HUES48 (cell line): ENCODE results near the gene GNAS.
A peak's percentile ranks its signal among the peaks of the same experiment; 100 is the strongest.

Experiments used
- H3K27ac ChIP-seq: one replicate; pipeline ENCODE4 v1.7.0; 2013; ENCODE audit warnings: low read depth, low read length, inconsistent platforms
- H3K27me3 ChIP-seq: 2 replicates; pipeline ENCODE4 v1.6.1; 2013; ENCODE audit warnings: mild to moderate bottlenecking, low read length; ENCODE audit not compliant: control insufficient read depth, insufficient read depth
- H3K36me3 ChIP-seq: 2 replicates; pipeline ENCODE4 v1.6.1; 2013; ENCODE audit warnings: low read length; ENCODE audit not compliant: control insufficient read depth, insufficient read depth
- H3K4me1 ChIP-seq: 2 replicates; pipeline ENCODE4 v1.6.1; 2013; ENCODE audit warnings: mild to moderate bottlenecking, low read length; ENCODE audit not compliant: control insufficient read depth, insufficient read depth
- H3K4me3 ChIP-seq: 2 replicates; pipeline ENCODE4 v1.5.1; 2013; ENCODE audit warnings: mild to moderate bottlenecking, low read depth, low read length
- H3K9ac ChIP-seq: 2 replicates; pipeline ENCODE4 v1.6.1; 2013; ENCODE audit warnings: mild to moderate bottlenecking, low read depth, low read length, moderate library complexity
- H3K9me3 ChIP-seq: 2 replicates; pipeline ENCODE4 v1.6.1; 2013; ENCODE audit warnings: low read length; ENCODE audit not compliant: control insufficient read depth, insufficient read depth

GNAS gene

GRCh38 chr20:58871533-58872102, 19.1 kb downstream of the GNAS start:
- no peak overlapping the region for H3K9ac ChIP-seq
- no peaks in the 10 kb centered on the region for H3K9me3 ChIP-seq
- peaks cover 18% of the 10 kb centered on the region for H3K4me1 ChIP-seq
- H3K36me3 ChIP-seq = peaks cover 8% of the 10 kb centered on the region; the same call in 1 of the 2 replicates
- H3K4me3 ChIP-seq = no peak overlapping the region
- no peaks in the 10 kb centered on the region for H3K27me3 ChIP-seq
- no peak overlapping the region for H3K27ac ChIP-seq

GRCh38 chr20:58874469-58874868, 22.0 kb downstream of the GNAS start:
- Histone ChIP-seq H3K9ac (no peak overlapping the region), H3K27me3 (no peaks in the 10 kb centered on the region), H3K9me3 (no peaks in the 10 kb centered on the region), H3K27ac (no peak overlapping the region), H3K36me3 (peaks cover 8% of the 10 kb centered on the region; the same call in 1 of the 2 replicates), H3K4me3 (no peak overlapping the region), H3K4me1 (peaks cover 45% of the 10 kb centered on the region)

DNA sequence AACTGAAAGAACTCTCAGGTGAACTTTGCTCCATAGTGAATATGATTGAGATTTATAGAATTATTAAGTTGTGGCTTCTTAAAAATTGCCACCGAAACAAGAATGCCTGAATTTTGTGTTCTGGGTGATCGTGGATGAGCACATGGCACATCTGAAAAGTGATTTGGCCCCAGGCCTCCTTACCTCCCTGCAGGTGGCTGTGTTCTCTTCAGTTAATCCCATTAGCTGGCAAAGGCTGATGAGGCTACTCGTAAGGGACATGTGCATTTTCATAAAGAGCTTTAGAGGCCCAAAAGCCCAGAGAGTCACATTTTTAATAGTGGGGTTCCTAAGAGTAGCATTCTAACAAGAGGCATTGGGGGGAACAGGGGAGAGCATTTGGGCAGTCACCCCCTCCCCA, 22.6 kb downstream of the GNAS start:
- Histone ChIP-seq H3K36me3 (peaks cover 8% of the 10 kb centered on the region; the same call in 1 of the 2 replicates), H3K9me3 (no peaks in the 10 kb centered on the region), H3K4me1 (peaks cover 50% of the 10 kb centered on the region), H3K9ac (no peak overlapping the region), H3K4me3 (no peak overlapping the region), H3K27ac (no peak overlapping the region), H3K27me3 (no peaks in the 10 kb centered on the region)

- no peak overlapping the region for H3K9ac ChIP-seq
These were observed 23.1 kb downstream of the GNAS start for GRCh38 chr20:58875541-58876134.

GRCh38 chr20:58876437-58876836, 23.9 kb downstream of the GNAS start:
- Histone ChIP-seq H3K27ac (peak overlapping the region; percentile 36), H3K4me3 (0 out of 2 replicates have a peak overlapping the region, but pooled peaks have one; percentile 30), H3K4me1 (peaks cover 52% of the 10 kb centered on the region), H3K9ac (no peak overlapping the region), H3K27me3 (no peaks in the 10 kb centered on the region), H3K36me3 (peaks cover 8% of the 10 kb centered on the region; the same call in 1 of the 2 replicates), H3K9me3 (no peaks in the 10 kb centered on the region)

More at GRCh38 chr20:58875541-58876134, 23.1 kb downstream of the GNAS start:
- no peaks in the 10 kb centered on the region for H3K9me3 ChIP-seq
- H3K4me3 ChIP-seq = no peak overlapping the region
- peaks cover 50% of the 10 kb centered on the region for H3K4me1 ChIP-seq
- H3K27me3 ChIP-seq = no peaks in the 10 kb centered on the region
- H3K36me3 ChIP-seq = peaks cover 8% of the 10 kb centered on the region; the same call in 1 of the 2 replicates
- no peak overlapping the region for H3K27ac ChIP-seq

DNA sequence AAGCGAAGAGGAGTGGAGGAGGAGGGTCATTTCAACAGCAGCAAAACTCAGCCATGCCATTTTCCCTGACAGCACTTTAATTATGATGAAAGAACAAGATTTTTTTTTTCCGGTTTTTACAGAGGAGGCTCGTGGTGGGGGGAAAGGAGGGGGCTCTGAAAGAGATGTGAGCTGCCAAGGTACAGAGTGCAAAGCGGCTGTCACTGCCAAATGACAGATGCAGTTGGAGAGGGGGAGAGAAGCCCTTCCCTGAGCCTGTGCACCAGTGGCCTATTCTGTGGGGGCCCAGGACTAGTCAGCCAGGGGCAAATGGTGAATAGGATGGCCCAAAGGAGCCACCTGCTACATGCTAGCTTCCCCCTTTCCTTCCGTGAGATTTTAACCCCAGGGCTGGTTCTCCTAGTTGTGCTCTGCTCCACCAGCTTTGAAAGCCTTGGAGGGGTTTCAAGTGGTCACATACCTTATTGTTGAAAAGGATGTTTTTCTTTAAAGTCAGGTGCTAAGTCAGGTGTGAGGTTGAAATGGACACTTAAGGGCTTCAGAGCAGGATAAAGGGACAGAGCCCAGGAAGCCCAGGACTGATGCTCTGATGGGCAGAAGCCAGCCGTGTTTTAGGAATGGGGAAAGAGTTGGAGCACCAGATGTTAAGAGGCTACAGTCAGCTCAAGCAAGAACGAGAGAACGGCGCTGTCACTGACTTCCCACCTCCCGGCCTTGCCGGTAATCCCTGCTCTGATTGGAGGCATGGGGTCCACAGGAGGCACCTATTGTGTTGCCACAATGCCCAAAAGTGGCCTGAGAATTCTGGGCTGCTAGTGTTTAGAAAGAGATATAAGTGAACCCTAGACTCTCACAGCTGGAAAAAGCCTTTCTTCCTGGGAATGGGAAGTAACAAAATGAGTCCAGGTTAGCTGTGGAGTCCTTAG, 24.8 kb downstream of the GNAS start:
- no peaks in the 10 kb centered on the region for H3K27me3 ChIP-seq
- peaks cover 8% of the 10 kb centered on the region; the same call in 1 of the 2 replicates for H3K36me3 ChIP-seq
- no peak overlapping the region for H3K9ac ChIP-seq
- peak overlapping the region; percentile 73 for H3K27ac ChIP-seq
- H3K9me3 ChIP-seq = no peaks in the 10 kb centered on the region
- no peak overlapping the region for H3K4me3 ChIP-seq
- H3K4me1 ChIP-seq = peaks cover 58% of the 10 kb centered on the region

DNA sequence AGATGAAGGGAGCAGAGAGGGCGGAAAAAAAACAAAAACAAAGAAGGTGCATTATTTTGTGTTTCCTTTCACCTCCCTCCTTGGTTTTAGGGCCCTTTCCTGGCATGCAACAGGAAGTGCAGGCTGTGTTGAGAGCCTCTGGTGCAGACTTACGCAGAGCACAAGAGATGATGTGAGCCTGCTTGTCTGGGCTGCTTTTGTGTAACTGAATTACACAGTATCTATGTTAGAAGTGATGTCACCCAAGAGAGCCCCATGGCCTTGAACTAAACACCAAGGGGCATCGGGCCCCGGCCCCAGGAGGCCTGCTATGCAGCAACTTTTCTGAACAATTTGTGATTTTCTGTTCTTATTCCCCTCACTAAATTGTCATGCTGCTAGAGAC, 25.5 kb downstream of the GNAS start:
- Histone ChIP-seq H3K9me3 (no peaks in the 10 kb centered on the region), H3K4me1 (peaks cover 65% of the 10 kb centered on the region), H3K4me3 (no peak overlapping the region), H3K36me3 (peaks cover 8% of the 10 kb centered on the region; the same call in 1 of the 2 replicates), H3K27ac (peak overlapping the region; percentile 73), H3K27me3 (no peaks in the 10 kb centered on the region), H3K9ac (no peak overlapping the region)

GRCh38 chr20:58878399-58878798, 25.9 kb downstream of the GNAS start:
- Histone ChIP-seq H3K27ac (peak overlapping the region; percentile 73), H3K9me3 (no peaks in the 10 kb centered on the region), H3K9ac (no peak overlapping the region)

DNA sequence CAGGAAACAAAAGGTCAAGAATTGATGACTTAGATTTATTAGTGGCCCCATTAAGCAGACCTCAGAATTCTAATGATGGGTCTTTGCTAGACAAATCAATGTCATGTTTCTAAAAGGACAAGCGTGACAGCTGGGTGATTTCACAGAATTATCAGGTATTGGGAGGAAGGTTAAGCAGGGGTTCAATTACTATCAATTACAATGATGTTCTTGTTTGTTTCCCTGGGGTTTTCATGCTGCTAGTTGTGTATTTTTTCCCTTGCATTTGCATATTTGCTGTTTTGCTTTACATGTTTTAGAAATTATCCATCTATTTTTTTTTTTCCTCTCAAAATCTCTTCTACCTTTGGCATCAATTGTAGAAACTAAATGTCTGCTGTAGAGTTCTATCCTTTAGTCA, 27.9 kb downstream of the GNAS start:
- Histone ChIP-seq H3K27me3 (no peaks in the 10 kb centered on the region), H3K27ac (no peak overlapping the region), H3K9ac (no peak overlapping the region), H3K4me1 (peaks cover 72% of the 10 kb centered on the region), H3K36me3 (peaks cover 10% of the 10 kb centered on the region), H3K9me3 (no peaks in the 10 kb centered on the region), H3K4me3 (no peak overlapping the region)

More at GRCh38 chr20:58878399-58878798, 25.9 kb downstream of the GNAS start:
- Histone ChIP-seq H3K4me3 (no peak overlapping the region), H3K36me3 (peaks cover 6% of the 10 kb centered on the region; the same call in 1 of the 2 replicates), H3K4me1 (peaks cover 69% of the 10 kb centered on the region), H3K27me3 (no peaks in the 10 kb centered on the region)

DNA sequence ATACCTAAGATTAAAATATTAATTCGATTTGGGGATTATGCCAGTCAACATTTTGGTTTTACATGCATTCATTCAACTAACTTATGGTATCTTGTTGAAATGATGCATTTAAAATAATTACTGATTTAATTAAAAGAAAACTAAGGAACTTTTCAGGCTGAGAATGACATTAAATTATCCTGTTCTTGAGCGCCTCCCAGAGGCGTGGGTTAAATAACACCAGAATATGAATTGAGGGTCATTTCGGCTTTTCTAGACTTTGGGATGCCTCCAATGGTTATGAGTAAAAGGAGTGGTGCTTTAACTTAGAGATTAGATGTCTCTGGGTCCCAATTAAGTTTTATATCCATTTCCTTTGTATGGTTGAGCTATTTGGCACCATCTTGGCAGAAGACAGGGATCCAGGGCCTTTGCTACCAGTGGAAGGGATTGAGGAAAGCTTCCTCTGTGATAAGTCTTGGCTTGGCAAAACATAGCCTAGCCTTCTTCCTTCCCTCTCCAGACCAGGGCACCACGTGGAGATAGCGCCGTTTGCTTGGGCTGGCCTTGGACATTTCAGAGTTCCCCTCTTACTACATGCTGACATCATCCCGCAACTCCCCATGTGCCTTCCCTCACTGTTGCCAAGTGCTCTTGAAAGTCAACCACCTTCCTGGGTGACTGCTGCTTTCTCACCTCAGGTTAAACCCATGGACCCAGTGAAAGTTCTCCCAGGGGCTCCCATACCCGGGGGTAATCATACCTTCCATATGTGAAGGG, 28.7 kb downstream of the GNAS start:
- peaks cover 12% of the 10 kb centered on the region for H3K36me3 ChIP-seq
- no peaks in the 10 kb centered on the region for H3K9me3 ChIP-seq
- H3K27ac ChIP-seq = no peak overlapping the region
- peaks cover 64% of the 10 kb centered on the region for H3K4me1 ChIP-seq
- H3K9ac ChIP-seq = no peak overlapping the region
- no peaks in the 10 kb centered on the region for H3K27me3 ChIP-seq
- no peak overlapping the region for H3K4me3 ChIP-seq
